HG02642 (cell line): ENCODE measurements around the gene MYOM3.

Experiments used
- ATAC-seq: cut with Tn5 transposase; IDR thresholded peaks from one replicate; pipeline ENCODE4 v1.9.1; 2021; ENCODE audit warnings: mild to moderate bottlenecking; ENCODE audit not compliant: unreplicated experiment, poor library complexity

Gene MYOM3

GRCh38 chr1:24081190-24081589, 30.7 kb downstream of the MYOM3 start:
- no peak for ATAC-seq

DNA sequence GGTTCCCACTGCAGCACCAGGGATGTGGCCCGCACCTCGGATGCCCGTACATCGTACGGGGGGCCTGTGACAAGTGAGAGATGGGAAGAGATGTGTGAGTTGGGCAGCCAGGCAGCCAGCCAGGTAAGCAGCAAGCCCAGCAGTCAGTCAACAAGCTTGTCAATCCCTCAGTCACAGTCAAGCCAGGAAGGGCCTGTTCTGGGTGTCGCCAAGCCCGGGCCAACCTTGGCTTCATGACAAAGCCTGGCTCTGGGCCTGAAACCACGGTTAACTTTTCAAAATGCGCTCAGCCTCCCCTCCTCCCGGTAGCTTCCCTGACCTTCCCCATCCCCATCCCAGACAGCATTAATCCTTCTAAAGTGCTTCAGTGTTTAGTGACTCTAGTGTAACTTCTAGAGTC, 31.8 kb downstream of the MYOM3 start:
- ATAC-seq: no peak

DNA sequence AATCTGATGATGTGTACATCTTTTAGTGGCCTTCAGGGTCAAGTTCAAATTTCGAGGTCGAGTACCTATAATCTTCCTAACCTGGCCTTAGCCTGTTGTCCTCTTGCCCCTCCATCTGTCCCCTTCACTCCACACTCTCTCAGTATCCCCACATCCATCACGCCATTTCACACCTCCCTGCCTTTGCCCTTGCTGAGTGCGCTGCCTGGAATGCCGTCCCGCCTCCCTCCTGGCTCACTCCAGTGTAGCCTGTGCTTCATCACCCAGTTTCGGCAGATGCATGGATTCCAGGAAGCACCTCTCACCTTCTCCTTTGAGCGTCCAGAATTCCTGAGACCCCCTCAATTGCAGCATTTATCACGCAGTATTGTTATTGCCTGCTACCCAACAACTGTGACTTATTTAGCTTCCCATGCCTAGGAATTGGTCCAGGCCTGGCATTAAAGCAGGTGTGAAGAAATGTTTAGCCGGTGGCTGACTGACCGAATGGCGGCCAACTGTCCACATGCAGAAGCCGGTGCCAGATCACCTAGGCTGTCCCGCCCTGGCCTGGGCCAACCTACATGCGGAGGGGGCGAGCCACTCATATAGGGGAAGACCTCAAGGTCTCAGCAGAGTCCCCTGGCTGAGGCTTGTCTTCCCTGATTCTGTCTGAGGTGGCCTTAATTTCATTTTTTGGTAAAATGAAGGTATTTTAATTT, 34.5 kb downstream of the MYOM3 start:
- no peak for ATAC-seq

- ATAC-seq: no peak
Observed at GRCh38 chr1:24075946-24076345, 36.0 kb downstream of the MYOM3 start.

GRCh38 chr1:24075590-24075854, 36.4 kb downstream of the MYOM3 start:
- ATAC-seq: no peak

GRCh38 chr1:24074817-24075589, 36.9 kb downstream of the MYOM3 start:
- no peak for ATAC-seq

- ATAC-seq: no peak
Observed at GRCh38 chr1:24074196-24074595, 37.7 kb downstream of the MYOM3 start.

DNA sequence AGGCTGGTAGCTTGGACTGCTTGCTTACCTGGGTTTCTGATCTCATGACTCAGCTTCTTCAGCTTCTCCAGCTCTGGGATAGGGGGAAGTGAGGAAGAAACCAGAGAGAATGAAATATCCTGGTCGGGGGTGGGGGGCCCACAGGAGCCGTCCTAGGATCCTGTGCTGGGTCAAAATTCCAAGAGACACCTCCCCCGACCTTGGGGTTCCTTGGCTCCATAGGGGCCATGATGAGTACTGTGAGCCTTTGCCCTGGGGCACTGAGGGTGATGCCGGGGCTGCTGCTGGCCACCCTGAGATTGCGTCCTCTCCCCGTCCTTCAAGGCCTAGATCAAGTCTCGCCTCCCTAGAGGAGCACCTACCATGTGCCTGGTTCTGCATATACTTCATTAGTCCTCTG, 40.0 kb downstream of the MYOM3 start:
- ATAC-seq: no peak

DNA sequence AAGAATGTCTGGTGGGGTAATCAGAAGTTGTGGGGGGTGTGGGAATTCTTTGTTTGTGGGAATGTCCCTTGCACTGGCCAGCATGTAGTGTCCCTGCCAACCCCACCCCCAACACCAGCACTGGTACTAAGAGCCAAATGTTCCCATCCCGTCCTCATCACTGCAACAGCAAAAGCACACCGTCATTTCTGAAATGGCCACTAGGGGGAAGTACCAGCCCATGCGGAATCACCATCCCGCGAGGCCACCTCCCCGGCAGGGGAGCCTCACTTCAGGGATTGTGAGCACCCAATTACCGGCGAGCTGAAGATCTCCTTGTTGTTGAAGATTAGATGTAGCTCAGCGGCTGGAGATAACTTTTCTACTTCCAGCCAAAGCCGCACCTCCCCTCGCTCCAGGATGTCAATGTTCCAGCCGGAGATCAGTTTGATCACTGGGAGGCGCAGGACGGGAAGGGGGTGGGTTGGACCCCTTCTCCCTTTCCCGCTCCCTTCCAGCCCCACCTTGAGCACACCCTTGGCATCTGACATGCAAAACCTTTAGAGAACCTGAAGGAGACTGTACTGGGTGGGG, 41.0 kb downstream of the MYOM3 start:
- no peak for ATAC-seq

- no peak for ATAC-seq
Observed at GRCh38 chr1:24069817-24070216, 42.1 kb downstream of the MYOM3 start.

DNA sequence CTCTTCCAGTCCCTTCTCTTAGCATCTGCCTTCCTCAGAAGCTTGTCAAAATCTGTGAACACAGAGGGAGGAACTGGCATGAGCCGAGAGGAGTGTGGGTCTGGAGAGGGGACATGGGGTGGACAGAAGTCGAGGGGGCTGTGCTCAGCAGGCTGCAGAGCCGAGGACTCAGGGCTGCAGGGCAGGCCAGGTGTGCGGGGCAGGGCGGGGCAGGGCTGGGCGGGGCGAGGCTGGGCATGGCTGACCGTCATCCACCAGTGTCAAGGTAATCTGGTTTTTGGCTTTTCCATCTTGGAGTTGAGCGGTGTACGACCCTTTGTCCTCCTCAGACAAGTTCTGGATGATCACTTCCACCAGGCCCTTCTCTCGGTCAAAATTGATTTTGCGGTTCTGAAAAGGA, 44.0 kb downstream of the MYOM3 start:
- no peak for ATAC-seq

- no peak for ATAC-seq
Observed at GRCh38 chr1:24065304-24065703, 46.6 kb downstream of the MYOM3 start.

- ATAC-seq: no peak
Observed at GRCh38 chr1:24062221-24062620, 49.7 kb downstream of the MYOM3 start.

DNA sequence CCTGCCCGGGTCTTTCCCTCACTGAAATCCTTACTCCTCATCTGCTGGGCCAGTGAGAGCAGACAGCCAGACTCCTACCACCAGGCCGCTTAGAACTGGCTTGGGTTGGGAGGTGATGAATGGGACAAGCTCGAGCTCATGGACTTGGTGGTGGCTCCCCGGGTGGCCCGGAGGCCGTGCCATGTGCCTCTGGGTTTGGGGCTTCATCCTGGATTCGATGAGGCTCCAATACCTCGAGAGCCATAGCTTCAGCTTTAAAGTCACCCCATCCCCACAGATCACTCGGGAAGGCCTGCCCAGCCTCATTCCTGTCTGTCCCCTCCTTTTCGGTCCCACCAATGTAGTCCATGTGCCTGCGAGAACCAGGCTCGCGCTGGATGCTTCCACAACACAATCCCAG, 51.5 kb downstream of the MYOM3 start:
- ATAC-seq: no peak

- ATAC-seq: no peak
Observed at GRCh38 chr1:24058671-24059455, 53.1 kb downstream of the MYOM3 start.

GRCh38 chr1:24057171-24057570, 54.8 kb downstream of the MYOM3 start:
- no peak for ATAC-seq

- ATAC-seq: no peak
Observed at GRCh38 chr1:24055681-24056080, 56.3 kb downstream of the MYOM3 start.

DNA sequence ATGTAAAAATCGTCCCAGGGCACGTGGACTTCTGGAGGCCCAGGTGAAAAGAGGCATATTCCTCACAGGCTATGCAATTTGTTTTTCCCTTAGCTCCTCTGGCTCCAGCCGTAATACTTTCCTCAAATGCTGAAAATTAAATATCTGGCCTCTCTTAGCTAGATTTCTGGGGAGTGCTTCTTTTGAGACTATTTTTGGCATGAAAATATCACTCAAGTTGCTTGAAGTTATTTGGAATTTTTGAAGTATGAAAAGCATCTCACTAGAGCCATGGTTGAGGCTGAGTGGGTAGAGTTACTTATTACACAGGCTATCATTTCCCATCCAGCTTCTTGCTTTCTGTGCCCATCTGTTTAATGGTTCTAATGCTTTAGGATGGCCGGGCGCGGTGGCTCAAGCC, 59.7 kb downstream of the MYOM3 start:
- no peak for ATAC-seq

DNA sequence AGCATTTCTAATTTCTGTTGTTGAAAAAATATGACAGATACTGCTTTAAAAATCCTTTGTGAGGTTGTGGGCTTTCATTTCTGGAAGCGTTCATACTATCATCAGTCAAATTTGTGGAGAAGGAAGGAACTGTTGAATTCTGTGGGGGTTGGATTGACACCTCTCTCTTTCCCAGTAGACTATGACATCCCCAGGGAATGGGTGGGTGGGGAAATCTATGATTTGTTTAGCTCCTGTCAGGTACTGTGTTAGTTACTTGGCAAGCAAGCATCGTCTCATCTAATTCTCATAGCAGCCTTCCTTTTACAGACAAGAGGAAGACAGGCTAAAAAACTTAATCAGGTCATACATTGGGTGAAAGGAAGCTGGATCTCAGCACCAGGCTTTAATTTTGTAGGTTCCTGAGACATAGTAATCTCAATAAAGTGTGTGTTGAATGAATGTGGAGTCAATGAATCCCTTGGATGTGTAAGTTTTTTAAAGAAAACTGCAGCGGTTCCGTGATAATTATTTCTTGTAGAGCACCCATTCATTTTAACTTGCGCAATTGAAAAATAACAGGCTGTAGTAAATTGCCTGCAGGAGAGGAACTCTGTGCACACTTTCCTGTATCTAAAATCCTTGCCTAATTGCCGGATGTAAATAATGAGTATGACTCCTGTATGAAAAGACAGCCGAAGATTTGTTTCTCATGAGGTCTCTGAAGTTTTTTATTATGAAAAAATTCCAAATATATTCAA, 60.6 kb downstream of the MYOM3 start:
- ATAC-seq: no peak

DNA sequence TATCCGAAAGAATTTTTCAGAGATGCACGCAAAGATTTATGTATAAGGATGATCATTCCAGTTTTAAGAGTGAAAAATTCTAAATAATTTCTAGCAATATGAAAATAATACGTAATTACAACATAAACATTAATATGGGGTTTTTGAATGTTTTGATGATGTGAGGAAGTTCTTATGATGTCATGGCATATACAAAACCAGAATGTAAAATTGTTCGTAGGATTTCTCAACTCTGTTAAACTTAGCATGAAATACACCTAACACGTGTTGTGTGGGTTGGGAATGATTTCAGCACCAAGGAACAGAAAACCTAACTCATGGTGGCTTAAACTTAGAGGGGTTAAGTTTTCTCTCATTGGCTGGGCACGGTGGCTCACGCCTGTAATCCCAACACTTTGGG, 62.2 kb downstream of the MYOM3 start:
- ATAC-seq: no peak
